ENCODE results near the gene ZNF124.

The ZNF124 gene

DNA sequence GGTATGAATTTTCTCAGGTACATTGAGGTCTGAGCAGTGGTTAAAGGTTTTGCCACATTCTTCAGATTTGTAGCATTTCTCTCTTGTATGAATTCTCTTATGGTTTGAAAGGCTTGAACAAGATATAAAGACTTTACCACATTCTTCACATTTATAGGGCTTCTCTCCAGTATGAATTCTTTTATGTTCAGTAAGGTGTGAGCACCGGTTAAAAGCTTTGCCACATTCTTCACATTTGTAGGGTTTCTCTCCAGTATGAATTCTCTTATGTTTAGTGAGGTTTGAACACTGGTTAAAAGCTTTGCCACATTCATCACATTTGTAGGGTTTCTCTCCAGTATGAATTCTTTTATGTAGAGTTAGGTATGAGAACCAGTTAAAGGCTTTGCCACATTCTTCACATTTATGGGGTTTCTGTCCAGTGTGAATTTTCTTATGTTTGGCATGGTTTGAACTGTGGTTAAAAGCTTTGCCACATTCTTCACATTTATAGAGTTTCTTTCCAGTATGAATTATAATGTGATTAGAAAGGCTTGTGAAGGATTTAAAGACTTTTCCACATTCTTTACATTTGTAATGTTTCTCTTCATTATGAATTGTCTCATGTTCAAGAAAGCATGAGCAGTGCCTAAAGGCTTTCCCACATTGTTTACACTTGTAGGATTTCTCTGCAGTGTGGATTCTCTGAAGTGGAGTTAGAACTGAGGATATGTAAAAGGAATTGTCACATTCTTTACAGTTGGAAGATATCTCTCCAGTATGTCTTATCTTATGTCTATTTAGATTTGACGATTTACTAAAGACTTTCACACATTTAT, 18.4 kb upstream of the ZNF124 start:
- in situ Hi-C loops (cut with HindIII; ENCODE audit: low sequenced_read_pairs) = no loop called here
- no peak for DNase-seq (ENCODE audit: low read depth)
- TF ChIP-seq, protein P1, sequence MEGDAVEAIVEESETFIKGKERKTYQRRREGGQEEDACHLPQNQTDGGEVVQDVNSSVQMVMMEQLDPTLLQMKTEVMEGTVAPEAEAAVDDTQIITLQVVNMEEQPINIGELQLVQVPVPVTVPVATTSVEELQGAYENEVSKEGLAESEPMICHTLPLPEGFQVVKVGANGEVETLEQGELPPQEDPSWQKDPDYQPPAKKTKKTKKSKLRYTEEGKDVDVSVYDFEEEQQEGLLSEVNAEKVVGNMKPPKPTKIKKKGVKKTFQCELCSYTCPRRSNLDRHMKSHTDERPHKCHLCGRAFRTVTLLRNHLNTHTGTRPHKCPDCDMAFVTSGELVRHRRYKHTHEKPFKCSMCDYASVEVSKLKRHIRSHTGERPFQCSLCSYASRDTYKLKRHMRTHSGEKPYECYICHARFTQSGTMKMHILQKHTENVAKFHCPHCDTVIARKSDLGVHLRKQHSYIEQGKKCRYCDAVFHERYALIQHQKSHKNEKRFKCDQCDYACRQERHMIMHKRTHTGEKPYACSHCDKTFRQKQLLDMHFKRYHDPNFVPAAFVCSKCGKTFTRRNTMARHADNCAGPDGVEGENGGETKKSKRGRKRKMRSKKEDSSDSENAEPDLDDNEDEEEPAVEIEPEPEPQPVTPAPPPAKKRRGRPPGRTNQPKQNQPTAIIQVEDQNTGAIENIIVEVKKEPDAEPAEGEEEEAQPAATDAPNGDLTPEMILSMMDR (IDR thresholded peaks at IDR 0.05; ENCODE audit: low read depth, low read length, missing control alignments) = no peak
- H3K4me3 ChIP-seq (ENCODE audit: low read depth, low read length) = no peak overlapping the region

GRCh38 chr1:247185667-247186066, 13.8 kb upstream of the ZNF124 start:
- H3K4me3 ChIP-seq (ENCODE audit: low read depth, low read length) = no peak overlapping the region
- in situ Hi-C loops (cut with HindIII; ENCODE audit: low sequenced_read_pairs) = no loop called here
- DNase-seq (ENCODE audit: low read depth) = no peak
- TF ChIP-seq, protein P1 (IDR thresholded peaks at IDR 0.05; ENCODE audit: low read depth, low read length, missing control alignments) = no peak

- TF ChIP-seq, protein P1 (IDR thresholded peaks at IDR 0.05; ENCODE audit: low read depth, low read length, missing control alignments) = no peak
- in situ Hi-C loops (cut with HindIII; ENCODE audit: low sequenced_read_pairs) = no loop called here
- H3K4me3 ChIP-seq (ENCODE audit: low read depth, low read length) = no peak overlapping the region
- no peak for DNase-seq (ENCODE audit: low read depth)
Observed at GRCh38 chr1:247184254-247184653, 12.4 kb upstream of the ZNF124 start.

- no peak overlapping the region for H3K4me3 ChIP-seq (ENCODE audit: low read depth, low read length)
- TF ChIP-seq, protein P1 (IDR thresholded peaks at IDR 0.05; ENCODE audit: low read depth, low read length, missing control alignments) = no peak
- no peak for DNase-seq (ENCODE audit: low read depth)
- in situ Hi-C loops (cut with HindIII; ENCODE audit: low sequenced_read_pairs) = no loop called here
Observed at GRCh38 chr1:247182994-247183393, 11.2 kb upstream of the ZNF124 start.

GRCh38 chr1:247180581-247180980, 8.8 kb upstream of the ZNF124 start:
- H3K4me3 ChIP-seq (ENCODE audit: low read depth, low read length) = no peak overlapping the region
- no peak for DNase-seq (ENCODE audit: low read depth)
- in situ Hi-C loops (cut with HindIII; ENCODE audit: low sequenced_read_pairs) = no loop called here
- TF ChIP-seq, protein P1 (IDR thresholded peaks at IDR 0.05; ENCODE audit: low read depth, low read length, missing control alignments) = no peak

DNA sequence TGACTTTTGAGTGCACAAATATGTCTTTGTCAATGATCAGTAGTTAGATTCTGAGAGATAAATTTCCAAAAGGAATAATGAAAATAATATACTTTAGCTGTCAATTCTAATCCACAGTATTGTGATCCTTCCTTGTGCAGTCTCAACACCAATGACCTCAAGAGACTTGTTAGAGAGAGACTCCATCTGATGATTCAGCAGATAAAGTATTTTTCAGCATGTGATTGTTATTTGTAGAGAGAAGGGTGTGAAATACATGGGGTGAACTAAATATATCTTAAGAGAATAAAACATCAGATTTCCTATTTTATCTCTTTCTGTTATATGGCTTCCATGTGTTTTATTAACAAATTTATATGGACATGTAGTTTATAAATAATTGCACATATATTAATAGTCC, 5.9 kb upstream of the ZNF124 start:
- H3K4me3 ChIP-seq (ENCODE audit: low read depth, low read length) = no peak overlapping the region
- no peak for DNase-seq (ENCODE audit: low read depth)
- TF ChIP-seq, protein P1 (IDR thresholded peaks at IDR 0.05; ENCODE audit: low read depth, low read length, missing control alignments) = no peak
- in situ Hi-C loops (cut with HindIII; ENCODE audit: low sequenced_read_pairs) = no loop called here
